Body of pancreas (tissue), 4 donors: Measurements from ENCODE around the gene EFNB1. TPM values are rescaled to one million over a fixed set of nuclear protein-coding genes. Genes with fewer than 3 reads are reported as not detected.

Experiments
- ATAC-seq: fragments of 150-250 bp; one replicate; pipeline ENCODE4 v1.9.1; 2016
- DNase-seq, 4 donors: peaks; one replicate each; pipeline ENCODE4 v3.0.0-alpha.2; 2019
- H3K27ac ChIP-seq, 4 donors: fragments of 200-600 bp; sonication (generic); 1 replicate in 3 of 4; 2 replicates in 1 of 4; pipeline versions ENCODE4 v1.5.1 to v1.6.1; 2016 to 2019; ENCODE audit warnings: mild to moderate bottlenecking in 1 of 4, mixed read lengths in 1 of 4, moderate library complexity in 1 of 4
- H3K27me3 ChIP-seq, 2 donors: fragments of 200-600 bp; sonication (generic); one replicate each; pipeline ENCODE4 v1.6.0; 2016; ENCODE audit warnings: mild to moderate bottlenecking in 1 of 2
- H3K36me3 ChIP-seq, 2 donors: fragments of 200-600 bp; sonication (generic); replicated peaks in 1 of 2; 2 replicates each; pipeline ENCODE4 v1.5.1; 2016; ENCODE audit warnings: low read depth in 2 of 2; ENCODE audit not compliant: insufficient read depth in 1 of 2
- H3K4me1 ChIP-seq: fragments of 200-600 bp; sonication (generic); one replicate; pipeline ENCODE4 v1.6.0; 2016
- H3K4me3 ChIP-seq, 2 donors: fragments of 200-600 bp; sonication (generic); 1 replicate in 1 of 2; 2 replicates in 1 of 2; pipeline ENCODE4 v1.5.1; 2016 to 2019
- H3K9me3 ChIP-seq, 3 donors: fragments of 200-600 bp; sonication (generic); 1 replicate in 2 of 3; 2 replicates in 1 of 3; pipeline ENCODE4 v1.5.1; 2016
- CTCF ChIP-seq, 7 experiments: fragments of 450-650 bp in 4 of 7; fragments of 200-600 bp in 3 of 7; sonication (generic) in 3 of 7; IDR thresholded peaks; one replicate each; pipeline ENCODE4 v1.5.1; 2016 to 2019; ENCODE audit warnings: antibody characterized with exemption in 7 of 7
- POLR2A ChIP-seq, 3 donors: fragments of 450-650 bp; IDR thresholded peaks; one replicate each; pipeline ENCODE4 v1.6.1; 2016; ENCODE audit warnings: antibody characterized with exemption in 3 of 3, mild to moderate bottlenecking in 2 of 3
- WGBS, 2 donors: methylation state at CpG; one replicate each; pipeline ENCODE4 v1.1.5; 2017; 5-methylcytosine and 5-hydroxymethylcytosine counted together
- intact Hi-C: fragments of 100-400 bp; cut with DNase I; formaldehyde crosslinking; loops from one replicate; pipeline ENCODE4 v1.15.1; 2023
- total RNA-seq, 2 donors: library from RNA; depleted of rRNA; stranded (reverse); fragments of >200 nt; gene quantifications; one replicate each; pipeline ENCODE4 v1.1.0, GENCODE V29; 2016

EFNB1 gene
- total RNA-seq, 2 donors from 2014 or later = 10.9 to 12.5 TPM

GRCh38 chrX:68831405-68832100 is 2.7 kb downstream of the EFNB1 start:
- Histone ChIP-seq H3K9me3 (no peaks in the 10 kb centered on the region), H3K36me3 (no peaks in the 10 kb centered on the region), H3K4me1 (peaks cover 7% of the 10 kb centered on the region), H3K27me3 (no peaks in the 10 kb centered on the region), H3K27ac (no peak overlapping the region), H3K4me3 (no peak overlapping the region)
- intact Hi-C loops = loop anchor here (5.0 kb wide), 1 partner anchor 456 kb away; no protein-coding TSS in a partner anchor
- WGBS, 2 donors = 51 to 75% methylated on average over 2 to 6 of the region's 7 CpGs
- no peak for TF ChIP-seq CTCF (IDR thresholded peaks at IDR 0.05)
- TF ChIP-seq POLR2A (IDR thresholded peaks at IDR 0.05) = no peak
- DNase-seq (no peak), ATAC-seq (no peak)

- intact Hi-C loops = loop anchor here (5.0 kb wide), 1 partner anchor 455 kb away; no protein-coding TSS in a partner anchor
- DNase-seq (peak in 2 of 4 donors; percentile 19 to 31), ATAC-seq (no peak)
- Histone ChIP-seq H3K9me3 (no peaks in the 10 kb centered on the region), H3K36me3 (no peaks in the 10 kb centered on the region), H3K4me1 (peaks cover 7% of the 10 kb centered on the region), H3K27me3 (no peaks in the 10 kb centered on the region), H3K4me3 (no peak overlapping the region), H3K27ac (no peak overlapping the region)
- WGBS, 2 donors = 33 to 76% methylated on average over 5 to 11 of the region's 11 CpGs
- TF ChIP-seq CTCF (IDR thresholded peaks at IDR 0.05) (no peak), POLR2A (IDR thresholded peaks at IDR 0.05) (no peak)
These were observed 3.2 kb downstream of the EFNB1 start for GRCh38 chrX:68832101-68832416.

- intact Hi-C loops = loop anchor here (5.0 kb wide), 1 partner anchor 455 kb away; no protein-coding TSS in a partner anchor
- ATAC-seq = no peak
- H3K4me3 ChIP-seq = no peak overlapping the region
- H3K9me3 ChIP-seq = no peaks in the 10 kb centered on the region
- TF ChIP-seq POLR2A (IDR thresholded peaks at IDR 0.05) (no peak), CTCF (IDR thresholded peaks at IDR 0.05) (no peak)
- H3K36me3 ChIP-seq = no peaks in the 10 kb centered on the region
- DNase-seq = peak in 1 of 4 donors; percentile 6
- WGBS, 2 donors = 89 to 91% methylated on average over 6 to 7 of the region's 12 CpGs
- H3K27me3 ChIP-seq = no peaks in the 10 kb centered on the region
- H3K27ac ChIP-seq = no peak overlapping the region
- H3K4me1 ChIP-seq = peaks cover 7% of the 10 kb centered on the region
These were observed 4.0 kb downstream of the EFNB1 start for GRCh38 chrX:68832516-68833447.

GRCh38 chrX:68833448-68833805 is 4.6 kb downstream of the EFNB1 start:
- no peak overlapping the region for H3K4me3 ChIP-seq
- intact Hi-C loops = loop anchor here (5.0 kb wide), 1 partner anchor 454 kb away; no protein-coding TSS in a partner anchor

More at GRCh38 chrX:68833448-68833805, 4.6 kb downstream of the EFNB1 start:
- Histone ChIP-seq H3K27me3 (no peaks in the 10 kb centered on the region), H3K4me1 (peaks cover 7% of the 10 kb centered on the region), H3K9me3 (no peaks in the 10 kb centered on the region), H3K27ac (no peak overlapping the region), H3K36me3 (no peaks in the 10 kb centered on the region)
- DNase-seq (peak in 1 of 4 donors; percentile 4), ATAC-seq (no peak)
- 96 to 98% methylated on average over 5 of the region's 6 CpGs for WGBS, 2 donors
- no peak for TF ChIP-seq CTCF (IDR thresholded peaks at IDR 0.05)
- no peak for TF ChIP-seq POLR2A (IDR thresholded peaks at IDR 0.05)
